Hepatocyte (in vitro differentiated cells): ENCODE results near the gene KRT7. TPM values are rescaled to one million over a fixed set of nuclear protein-coding genes. Genes with fewer than 3 reads are reported as not detected.

ENCODE experiments used
- DNase-seq: peaks from one replicate; pipeline ENCODE4 v3.0.0-alpha.2; 2016; ENCODE audit warnings: low spot score
- H2AFZ ChIP-seq: fragments of 200-600 bp; sonication (generic); 2 replicates; pipeline ENCODE4 v1.6.0; 2016; ENCODE audit warnings: antibody characterized with exemption, mild to moderate bottlenecking
- H3K27ac ChIP-seq: fragments of 200-600 bp; sonication (generic); 2 replicates; pipeline ENCODE4 v1.5.1; 2016; ENCODE audit warnings: mild to moderate bottlenecking
- H3K27me3 ChIP-seq: fragments of 200-600 bp; sonication (generic); 2 replicates; pipeline ENCODE4 v1.6.1; 2016
- H3K36me3 ChIP-seq: fragments of 200-600 bp; sonication (generic); replicated peaks from 2 replicates; pipeline ENCODE4 v1.5.1; 2016; ENCODE audit warnings: low read depth; ENCODE audit not compliant: insufficient read depth
- H3K4me1 ChIP-seq: fragments of 200-600 bp; sonication (generic); 2 replicates; pipeline ENCODE4 v1.5.1; 2016; ENCODE audit warnings: mild to moderate bottlenecking, moderate library complexity; ENCODE audit not compliant: insufficient read depth
- H3K4me2 ChIP-seq: fragments of 200-600 bp; sonication (generic); 2 replicates; pipeline ENCODE4 v1.6.0; 2016
- H3K4me3 ChIP-seq: fragments of 200-600 bp; sonication (generic); 2 replicates; pipeline ENCODE4 v1.5.1; 2016; ENCODE audit warnings: mild to moderate bottlenecking
- H3K79me2 ChIP-seq: fragments of 200-600 bp; sonication (generic); 2 replicates; pipeline ENCODE4 v1.6.0; 2017; ENCODE audit warnings: mild to moderate bottlenecking
- H3K9me2 ChIP-seq: fragments of 200-600 bp; sonication (generic); replicated peaks from 2 replicates; pipeline ENCODE4 v1.6.0; 2017; ENCODE audit warnings: mild to moderate bottlenecking; ENCODE audit not compliant: insufficient read depth
- H3K9me3 ChIP-seq: fragments of 200-600 bp; sonication (generic); 2 replicates; pipeline ENCODE4 v1.5.1; 2016; ENCODE audit warnings: low read depth, mild to moderate bottlenecking
- H4K20me1 ChIP-seq: fragments of 200-600 bp; sonication (generic); 2 replicates; pipeline ENCODE4 v1.6.0; 2016; ENCODE audit warnings: mild to moderate bottlenecking; ENCODE audit not compliant: insufficient read depth, poor library complexity, severe bottlenecking
- CTCF ChIP-seq: fragments of 200-600 bp; sonication (generic); IDR thresholded peaks from 2 replicates; pipeline ENCODE4 v1.5.1; 2016; ENCODE audit warnings: antibody characterized with exemption, mild to moderate bottlenecking; ENCODE audit not compliant: poor library complexity
- EZH2 ChIP-seq: fragments of 200-600 bp; sonication (generic); IDR thresholded peaks from 2 replicates; pipeline ENCODE4 v1.6.1; 2016; ENCODE audit warnings: antibody characterized with exemption, mild to moderate bottlenecking, borderline replicate concordance
- EZH2phosphoT487 ChIP-seq: fragments of 200-600 bp; sonication (generic); IDR thresholded peaks from one replicate; pipeline ENCODE4 v1.6.1; 2018; ENCODE audit warnings: antibody characterized with exemption, mild to moderate bottlenecking, low read depth, moderate library complexity; ENCODE audit not compliant: unreplicated experiment, severe bottlenecking
- WGBS: methylation state at CpG from one replicate; pipeline ENCODE4 v1.1.6; 2016; ENCODE audit warnings: low lambda C conversion rate; ENCODE audit errors: missing lambda C conversion rate; 5-methylcytosine and 5-hydroxymethylcytosine counted together
- polyA plus RNA-seq: library from polyadenylated mRNA; unstranded; fragments of >200 nt; fragmentation: Nextera tagmentation; extraction: Ambion mirVana; gene quantifications from 2 replicates; pipeline ENCODE4 v1.2.1, GENCODE V29; 2016
- total RNA-seq: library from RNA; depleted of rRNA; stranded (reverse); fragments of >200 nt; gene quantifications from 2 replicates; pipeline ENCODE4 v1.2.3, GENCODE V29; 2014

The KRT7 gene
- total and polyA plus RNA-seq, 2 experiments from 2014 or later: 27.1 to 33.3 TPM

- H3K4me1 ChIP-seq: peaks cover 13% of the 10 kb centered on the region
- H3K27ac ChIP-seq: peak overlapping the region; percentile 27
- DNase-seq: no peak
- no peak for TF ChIP-seq EZH2
- no peak for TF ChIP-seq CTCF
- no peak for TF ChIP-seq EZH2phosphoT487
- H3K9me3 ChIP-seq: no peaks in the 10 kb centered on the region
- H3K79me2 ChIP-seq: no peaks in the 10 kb centered on the region
- H3K27me3 ChIP-seq: no peaks in the 10 kb centered on the region
- H3K36me3 ChIP-seq: no peaks in the 10 kb centered on the region
- WGBS: 71% methylated on average over 18 of the region's 18 CpGs
- H4K20me1 ChIP-seq: no peaks in the 10 kb centered on the region
- H3K4me2 ChIP-seq: no peak overlapping the region
- no peak overlapping the region for H3K4me3 ChIP-seq
- no peaks in the 10 kb centered on the region for H3K9me2 ChIP-seq
- H2AFZ ChIP-seq: no peak overlapping the region
These were observed 30.5 kb upstream of the KRT7 start for GRCh38 chr12:52202361-52203078.

- DNase-seq: peak; percentile 73
- no peak overlapping the region for H2AFZ ChIP-seq
- no peaks in the 10 kb centered on the region for H3K27me3 ChIP-seq
- no peaks in the 10 kb centered on the region for H3K9me3 ChIP-seq
- no peak for TF ChIP-seq CTCF
- no peaks in the 10 kb centered on the region for H3K36me3 ChIP-seq
- H3K9me2 ChIP-seq: no peaks in the 10 kb centered on the region
- H3K4me2 ChIP-seq: no peak overlapping the region
- WGBS: 54% methylated on average over 19 of the region's 19 CpGs
- H3K4me1 ChIP-seq: peaks cover 13% of the 10 kb centered on the region
- peak overlapping the region; percentile 31 for H3K27ac ChIP-seq
- no peak overlapping the region for H3K4me3 ChIP-seq
- no peaks in the 10 kb centered on the region for H3K79me2 ChIP-seq
- no peaks in the 10 kb centered on the region for H4K20me1 ChIP-seq
These were observed 29.7 kb upstream of the KRT7 start for GRCh38 chr12:52203079-52203921.

- H3K9me2 ChIP-seq: no peaks in the 10 kb centered on the region
- no peaks in the 10 kb centered on the region for H3K9me3 ChIP-seq
- no peak for DNase-seq
- peaks cover 13% of the 10 kb centered on the region for H3K4me1 ChIP-seq
- no peak overlapping the region for H2AFZ ChIP-seq
- H3K79me2 ChIP-seq: no peaks in the 10 kb centered on the region
- H3K4me3 ChIP-seq: no peak overlapping the region
- H3K27ac ChIP-seq: no peak overlapping the region
- no peaks in the 10 kb centered on the region for H3K36me3 ChIP-seq
- H4K20me1 ChIP-seq: no peaks in the 10 kb centered on the region
- WGBS: 78% methylated on average over 18 of the region's 18 CpGs
- no peaks in the 10 kb centered on the region for H3K27me3 ChIP-seq
- TF ChIP-seq CTCF (no peak), EZH2 (no peak), EZH2phosphoT487 (no peak)
- no peak overlapping the region for H3K4me2 ChIP-seq
These were observed 28.7 kb upstream of the KRT7 start for GRCh38 chr12:52204095-52204930.
